Right ventricle myocardium inferior (tissue), 1 donor: Measurements from ENCODE around the gene NGF. TPM values are rescaled to one million over a fixed set of nuclear protein-coding genes. Genes with fewer than 3 reads are reported as not detected.
A peak's percentile ranks its signal among the peaks of the same experiment; 100 is the strongest.
"Not testable (repeated sequence)": the region's sequence is repeated elsewhere in the genome, so short reads cannot be mapped to it uniquely, and the experiment has no call there.

Experiments used
- ATAC-seq: fragments of 200-7000 bp; cut with Tn5 transposase; one replicate; pipeline ENCODE4 v1.9.1; 2020; ENCODE audit warnings: mild to moderate bottlenecking, moderate library complexity
- DNase-seq: peaks from one replicate; pipeline ENCODE4 v3.0.0; 2021; ENCODE audit errors: missing footprints
- intact Hi-C: fragments of 100-400 bp; cut with DNase I; formaldehyde crosslinking; loops from one replicate; pipeline ENCODE4 v1.11.0; 2022
- long read RNA-seq: library from polyadenylated mRNA; unstranded; transcript quantifications from one replicate; pipeline ENCODE4 v2.0.0, GENCODE V29; 2021
- total RNA-seq: library from RNA; stranded (reverse); fragmentation: NEBNext Ultra II Directional; extraction: Animal tissue kit (Norgen Biotek cat#: 25700); gene quantifications from one replicate; pipeline ENCODE4 v1.2.1, GENCODE V29; 2021
- donor health status: DM: no; HTN: yes; CAD: no; lungs with severe emphysema.

The NGF gene
- 4.9 TPM for total RNA-seq
- long read RNA-seq, partial matches to known transcripts = 0 of 4 reads
- long read RNA-seq, other reads (novel, unspliced or antisense) = 2 of 4 reads

- intact Hi-C loops = loop anchor here (1.0 to 10.0 kb wide), 3 partner anchors 69 to 199 kb away; no protein-coding TSS in a partner anchor
- peak; percentile 84 for DNase-seq
- peak; percentile 86 for ATAC-seq
Measured at GRCh38 chr1:115337633-115338456, at the start of gene NGF. Gene NGF (minus strand): TSS chr1:115338249. CDS start chr1:115286795, 51,454 bp downstream.

DNA sequence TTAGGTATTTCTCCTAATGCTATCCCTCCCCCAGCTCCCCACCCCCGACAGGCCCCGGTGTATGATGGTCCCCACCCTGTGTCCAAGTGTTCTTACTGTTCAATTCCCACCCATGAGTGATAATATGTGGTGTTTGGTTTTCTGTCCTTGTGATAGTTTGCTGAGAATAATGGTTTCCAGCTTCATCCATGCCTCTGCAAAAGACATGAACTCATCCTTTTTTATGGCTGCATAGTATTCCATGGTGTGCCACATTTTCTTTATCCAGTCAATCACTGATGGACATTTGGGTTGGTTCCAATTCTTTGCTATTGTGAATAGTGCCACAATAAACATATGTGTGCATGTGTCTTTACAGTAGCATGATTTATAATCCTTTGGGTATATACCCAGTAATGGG, 45.4 kb upstream of the NGF start:
- intact Hi-C loops, DNase-seq, ATAC-seq: not testable (repeated sequence)

- DNase-seq (no peak), ATAC-seq (no peak)
- intact Hi-C loops = no loop called here
Measured at GRCh38 chr1:115379943-115380342, 41.9 kb upstream of the NGF start.

DNA sequence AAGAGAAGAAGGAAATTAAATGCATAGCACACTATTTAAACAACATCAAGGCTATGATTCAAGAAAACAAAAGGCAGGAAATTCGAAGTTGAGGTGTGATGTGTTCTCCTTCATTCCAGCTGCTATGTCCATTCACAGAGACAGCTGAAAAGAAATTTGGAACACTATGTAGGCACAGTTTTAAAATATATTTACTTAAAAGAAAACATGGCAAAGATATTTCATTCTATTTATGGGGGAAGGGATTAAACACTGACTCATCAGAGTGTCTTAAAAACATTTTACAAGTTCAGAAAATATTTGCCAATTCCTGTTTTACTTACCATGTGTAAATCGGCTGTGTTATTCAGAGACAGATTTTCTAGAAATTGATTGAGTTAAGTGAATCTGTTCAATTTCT, 39.4 kb upstream of the NGF start:
- intact Hi-C loops = no loop called here
- ATAC-seq (no peak), DNase-seq (no peak)

DNA sequence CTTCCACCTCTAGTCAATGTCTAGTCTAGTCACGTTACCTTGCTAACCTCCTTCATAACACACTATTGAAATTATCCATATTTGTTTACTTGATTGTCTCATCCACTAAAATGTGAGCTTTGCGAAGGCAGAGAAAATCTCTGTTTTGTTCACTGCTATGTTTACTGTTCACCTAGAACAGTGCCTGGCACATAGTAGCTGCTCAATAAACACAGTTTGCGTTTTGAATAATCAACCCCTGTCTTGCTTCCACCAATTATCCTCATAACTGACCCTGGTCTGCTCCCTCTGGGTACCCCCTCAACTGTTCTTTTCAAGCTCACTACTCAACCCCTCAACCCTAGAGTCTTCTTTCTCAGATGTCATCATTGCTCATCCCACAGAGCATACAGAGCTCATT, 36.5 kb upstream of the NGF start:
- ATAC-seq (no peak), DNase-seq (no peak)
- intact Hi-C loops = no loop called here

GRCh38 chr1:115373305-115373704, 35.3 kb upstream of the NGF start:
- DNase-seq (no peak), ATAC-seq (no peak)
- intact Hi-C loops = no loop called here

DNA sequence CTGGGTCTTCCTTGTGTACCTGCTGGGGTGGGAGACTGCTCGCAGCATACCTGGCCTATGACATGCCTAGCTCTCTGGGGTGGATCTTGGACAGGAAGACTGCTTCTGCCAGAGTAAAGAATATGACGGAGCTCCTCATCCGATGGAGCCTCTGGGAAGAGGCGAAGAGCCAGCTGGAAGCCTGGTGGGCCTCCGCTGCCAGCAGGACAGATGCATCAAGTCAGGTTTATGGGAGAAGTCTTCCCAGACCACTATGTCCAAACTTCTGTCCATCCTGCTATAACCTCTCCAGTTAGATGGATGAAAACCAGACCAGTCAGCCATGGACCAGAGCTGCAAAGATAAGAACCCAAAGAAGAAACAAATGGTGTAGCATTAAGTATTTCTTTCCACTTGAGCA, 27.7 kb upstream of the NGF start:
- peak; percentile 76 for ATAC-seq

GRCh38 chr1:115364780-115365155, 26.7 kb upstream of the NGF start:
- no peak for DNase-seq
- peak; percentile 75 for ATAC-seq
- intact Hi-C loops = no loop called here

More for the DNA sequence above, 27.7 kb upstream of the NGF start:
- intact Hi-C loops = no loop called here
- DNase-seq = peak; percentile 72

GRCh38 chr1:115364046-115364779, 26.2 kb upstream of the NGF start:
- intact Hi-C loops = no loop called here
- DNase-seq (no peak), ATAC-seq (peak; percentile 58)

DNA sequence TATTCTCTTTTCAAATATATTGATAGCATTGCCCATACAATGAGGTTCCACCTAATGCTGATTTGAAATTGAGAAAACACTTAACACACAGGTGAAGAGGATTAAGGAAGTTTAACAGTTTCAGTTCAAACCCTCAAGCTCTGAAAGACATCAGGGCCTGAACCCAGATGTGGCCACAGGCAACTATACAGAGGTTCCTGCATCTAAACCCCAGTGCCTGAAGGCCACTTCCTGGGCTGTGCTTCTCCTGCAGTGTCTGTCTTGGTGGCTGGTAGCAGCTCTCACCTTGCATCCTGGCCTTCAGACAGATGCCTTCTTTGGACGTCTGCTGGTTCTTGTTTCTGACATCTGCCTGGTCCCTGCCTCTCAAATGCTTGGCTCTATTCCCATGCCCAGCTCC, 25.1 kb upstream of the NGF start:
- intact Hi-C loops = no loop called here
- no peak for DNase-seq
- no peak for ATAC-seq

DNA sequence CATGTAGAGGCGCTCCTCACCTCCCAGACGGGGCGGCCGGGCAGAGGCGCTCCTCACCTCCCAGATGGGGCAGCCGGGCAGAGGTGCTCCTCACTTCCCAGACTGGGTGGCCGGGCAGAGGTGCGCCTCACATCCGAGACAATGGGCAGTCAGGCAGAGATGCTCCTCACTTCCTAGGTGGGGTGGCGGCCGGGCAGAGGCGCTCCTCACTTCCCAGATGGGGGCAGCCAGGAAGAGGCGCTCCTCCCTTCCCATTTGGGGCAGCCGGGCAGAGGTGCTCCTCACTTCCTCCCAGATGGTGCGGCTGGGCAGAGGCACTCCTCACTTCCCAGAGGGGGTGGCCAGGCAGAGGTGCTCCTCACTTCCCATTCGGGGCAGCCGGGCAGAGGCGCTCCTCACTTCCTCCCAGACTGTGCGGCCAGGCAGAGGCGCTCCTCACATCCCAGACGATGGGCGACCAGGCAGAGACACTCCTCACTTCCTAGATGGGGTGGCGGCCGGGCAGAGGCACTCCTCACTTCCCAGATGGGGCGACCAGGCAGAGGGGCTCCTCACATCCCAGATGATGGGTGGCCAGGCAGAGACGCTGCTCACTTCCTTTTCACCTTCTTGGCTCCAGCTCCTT, 22.6 kb upstream of the NGF start:
- DNase-seq, ATAC-seq, intact Hi-C loops: not testable (repeated sequence)

- intact Hi-C loops, DNase-seq, ATAC-seq: not testable (repeated sequence)
Measured at GRCh38 chr1:115359787-115360452, 21.9 kb upstream of the NGF start.

DNA sequence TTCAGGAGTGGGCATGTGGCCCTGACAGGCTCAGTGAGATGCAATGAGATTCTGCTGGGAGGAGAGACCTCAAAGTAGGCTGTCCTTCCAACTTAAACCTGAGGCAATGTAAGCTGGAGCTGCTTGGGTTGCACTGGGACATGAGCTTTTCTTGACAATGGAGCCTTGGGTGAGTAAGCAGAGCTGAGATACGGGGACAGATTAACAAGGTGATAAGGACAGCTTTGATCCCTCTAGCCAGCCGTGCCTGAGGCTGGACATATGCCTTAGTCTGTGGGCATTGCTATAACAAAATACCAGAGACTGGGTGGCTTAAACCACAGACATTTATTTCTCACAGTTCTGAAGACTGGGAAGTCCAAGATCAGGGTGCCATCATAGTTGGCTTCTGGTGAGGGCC, 18.3 kb upstream of the NGF start:
- ATAC-seq (no peak), DNase-seq (no peak)
- intact Hi-C loops = no loop called here

- intact Hi-C loops = no loop called here
- ATAC-seq = peak; percentile 44
Measured at GRCh38 chr1:115355069-115355468, 17.0 kb upstream of the NGF start.

GRCh38 chr1:115351143-115351542, 13.1 kb upstream of the NGF start:
- DNase-seq (no peak), ATAC-seq (no peak)
- intact Hi-C loops = no loop called here

More at GRCh38 chr1:115355069-115355468, 17.0 kb upstream of the NGF start:
- no peak for DNase-seq

DNA sequence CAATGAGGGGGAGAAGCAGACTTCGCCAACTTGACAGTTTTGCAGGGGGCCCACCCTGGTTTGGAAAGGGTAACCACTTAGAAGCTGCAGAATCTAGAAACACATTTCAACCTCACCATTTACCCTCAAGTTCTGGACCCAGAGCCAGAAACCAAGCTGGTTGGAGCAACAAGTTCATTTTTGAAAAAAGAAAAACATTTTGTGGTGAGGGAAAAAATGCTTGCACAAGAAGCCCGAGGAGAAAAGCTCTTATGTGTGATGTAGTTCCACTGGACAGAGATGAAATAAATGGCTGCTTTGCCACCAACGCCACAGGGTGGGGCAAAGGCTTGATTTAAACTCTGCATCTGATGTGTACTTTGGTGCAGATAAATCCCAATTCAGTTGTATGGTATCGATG, 10.6 kb upstream of the NGF start:
- intact Hi-C loops = loop anchor here (10.0 kb wide), 1 partner anchor 116 kb away; no protein-coding TSS in a partner anchor
- ATAC-seq = no peak
- DNase-seq = no peak

DNA sequence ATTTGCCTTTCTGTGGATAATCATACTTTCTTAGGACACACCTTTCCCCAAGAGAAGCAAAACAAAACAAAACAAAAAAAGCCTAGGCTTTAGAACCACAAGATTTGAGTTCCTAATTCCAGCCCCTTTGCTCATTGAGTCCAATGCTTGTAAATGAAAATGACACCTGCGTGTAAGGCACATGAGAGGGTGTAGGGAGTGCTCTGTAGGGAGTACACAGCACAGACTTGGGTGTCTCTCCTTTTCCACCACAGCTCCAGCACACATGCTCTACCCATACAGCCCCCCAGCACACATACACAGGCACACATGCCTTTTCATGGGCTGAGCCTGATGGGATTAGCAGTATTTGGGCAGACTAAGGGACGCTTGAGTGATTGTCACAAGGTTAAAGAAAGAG, 9.2 kb upstream of the NGF start:
- no peak for DNase-seq
- no peak for ATAC-seq
- intact Hi-C loops = loop anchor here (10.0 kb wide), 1 partner anchor 118 kb away; no protein-coding TSS in a partner anchor

DNA sequence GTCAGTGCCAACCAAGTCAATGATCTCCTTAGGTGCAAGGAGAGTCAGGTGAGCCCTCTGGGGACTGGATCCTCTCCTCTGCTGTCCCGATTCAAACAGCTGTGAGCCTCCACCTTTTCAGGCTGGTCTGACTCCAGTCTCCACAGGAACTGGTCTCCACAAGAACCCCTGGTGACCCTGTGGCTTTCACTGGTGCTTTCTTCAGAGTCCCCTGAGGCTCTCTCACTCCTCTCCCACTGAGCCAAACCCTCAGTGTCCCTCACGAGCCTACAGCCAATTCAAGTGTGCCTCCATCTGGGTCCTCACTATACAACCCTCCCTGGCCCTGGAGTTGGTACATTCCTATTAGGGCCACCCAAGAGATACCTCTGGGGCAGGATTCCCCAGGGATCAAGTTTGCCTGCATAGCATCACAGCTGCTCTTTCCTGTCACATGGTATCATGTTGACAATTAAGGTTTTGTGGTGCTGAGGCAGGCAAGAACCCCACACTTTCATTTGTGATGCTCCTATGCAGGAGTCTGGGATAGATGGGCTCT, 5.2 kb upstream of the NGF start:
- DNase-seq = no peak
- no peak for ATAC-seq
- intact Hi-C loops = loop anchor here (10.0 kb wide), 1 partner anchor 122 kb away; no protein-coding TSS in a partner anchor
